ENCODE data around the gene ART5.

DNA sequence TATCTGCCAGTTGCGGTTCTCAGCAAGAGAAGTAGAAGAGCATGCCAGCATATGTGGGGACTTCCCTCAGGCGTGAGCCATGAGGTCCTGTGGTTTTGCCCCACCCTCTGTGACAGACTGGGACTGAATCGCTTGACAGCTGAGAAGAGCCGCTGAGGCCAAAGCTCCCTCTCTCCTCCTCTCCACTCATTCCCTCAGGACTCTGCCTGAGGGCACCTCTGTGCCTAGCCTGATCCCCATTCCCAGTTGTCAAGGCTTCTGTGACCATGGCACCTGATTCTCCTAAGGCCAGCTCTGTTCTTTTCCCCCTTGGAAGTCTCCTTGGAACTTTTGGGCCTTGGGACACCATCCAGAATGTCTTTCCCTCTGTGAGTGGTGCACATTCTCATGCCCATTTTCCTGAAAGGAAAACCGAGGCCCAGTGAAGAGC, 27.0 kb downstream of the ART5 start:
- no peak for TF ChIP-seq POLR2AphosphoS5 (IDR thresholded peaks at IDR 0.05; ENCODE audit: insufficient read depth in 1 of 2, low read depth in 1 of 2)
- TF ChIP-seq, protein P1, sequence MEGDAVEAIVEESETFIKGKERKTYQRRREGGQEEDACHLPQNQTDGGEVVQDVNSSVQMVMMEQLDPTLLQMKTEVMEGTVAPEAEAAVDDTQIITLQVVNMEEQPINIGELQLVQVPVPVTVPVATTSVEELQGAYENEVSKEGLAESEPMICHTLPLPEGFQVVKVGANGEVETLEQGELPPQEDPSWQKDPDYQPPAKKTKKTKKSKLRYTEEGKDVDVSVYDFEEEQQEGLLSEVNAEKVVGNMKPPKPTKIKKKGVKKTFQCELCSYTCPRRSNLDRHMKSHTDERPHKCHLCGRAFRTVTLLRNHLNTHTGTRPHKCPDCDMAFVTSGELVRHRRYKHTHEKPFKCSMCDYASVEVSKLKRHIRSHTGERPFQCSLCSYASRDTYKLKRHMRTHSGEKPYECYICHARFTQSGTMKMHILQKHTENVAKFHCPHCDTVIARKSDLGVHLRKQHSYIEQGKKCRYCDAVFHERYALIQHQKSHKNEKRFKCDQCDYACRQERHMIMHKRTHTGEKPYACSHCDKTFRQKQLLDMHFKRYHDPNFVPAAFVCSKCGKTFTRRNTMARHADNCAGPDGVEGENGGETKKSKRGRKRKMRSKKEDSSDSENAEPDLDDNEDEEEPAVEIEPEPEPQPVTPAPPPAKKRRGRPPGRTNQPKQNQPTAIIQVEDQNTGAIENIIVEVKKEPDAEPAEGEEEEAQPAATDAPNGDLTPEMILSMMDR (IDR thresholded peaks at IDR 0.05) = no peak

Data from vagina (tissue), 2 donors.